Small intestine (tissue), 7 donors: ENCODE results near the gene SPOCD1. TPM values are rescaled to one million over a fixed set of nuclear protein-coding genes. Genes with fewer than 3 reads are reported as not detected.
A peak's percentile ranks its signal among the peaks of the same experiment; 100 is the strongest.

ENCODE experiments used
- DNase-seq, 2 donors: peaks; one replicate each; pipeline versions ENCODE4 v3.0.0 to v3.0.0-alpha.2; 2013
- FAIRE-seq: peaks from 2 replicates; lab custom pipeline; 2012; peaks lifted over from hg19 to GRCh38; lab: Jason Lieb, UNC
- H3K27ac ChIP-seq, 3 donors: one replicate each; pipeline ENCODE4 v1.5.1; 2013; ENCODE audit warnings: low read length in 2 of 3, mild to moderate bottlenecking in 2 of 3, control low read depth in 1 of 3, inconsistent platforms in 1 of 3, low read depth in 1 of 3, moderate library complexity in 1 of 3
- H3K27me3 ChIP-seq, 3 donors: one replicate each; pipeline ENCODE4 v1.6.1; 2013; ENCODE audit warnings: low read length in 3 of 3, inconsistent platforms in 1 of 3; ENCODE audit not compliant: control insufficient read depth in 3 of 3, insufficient read depth in 3 of 3
- H3K36me3 ChIP-seq, 3 donors: one replicate each; pipeline ENCODE4 v1.6.1; 2013; ENCODE audit warnings: low read length in 3 of 3, inconsistent platforms in 1 of 3, low read depth in 1 of 3, mild to moderate bottlenecking in 1 of 3, moderate library complexity in 1 of 3; ENCODE audit not compliant: control insufficient read depth in 3 of 3, insufficient read depth in 2 of 3
- H3K4me1 ChIP-seq, 3 donors: one replicate each; pipeline ENCODE4 v1.6.1; 2013; ENCODE audit warnings: low read length in 2 of 3, inconsistent platforms in 1 of 3, low read depth in 1 of 3, mild to moderate bottlenecking in 1 of 3, moderate library complexity in 1 of 3; ENCODE audit not compliant: control insufficient read depth in 3 of 3, insufficient read depth in 2 of 3
- H3K4me3 ChIP-seq, 3 donors: one replicate each; pipeline ENCODE4 v1.5.1; 2013; ENCODE audit warnings: low read length in 3 of 3, control low read depth in 1 of 3, inconsistent platforms in 1 of 3, low read depth in 1 of 3, mild to moderate bottlenecking in 1 of 3, moderate library complexity in 1 of 3
- H3K9me3 ChIP-seq, 2 donors: one replicate each; pipeline ENCODE4 v1.6.1; 2013; ENCODE audit warnings: low read depth in 1 of 2, low read length in 1 of 2; ENCODE audit not compliant: control insufficient read depth in 2 of 2, insufficient read depth in 1 of 2
- WGBS, 3 donors: extraction: QIAGEN DNeasy Blood & Tissue Kit; methylation state at CpG; one replicate each; pipeline ENCODE4 v1.1.7; 2013; 5-methylcytosine and 5-hydroxymethylcytosine counted together
- polyA plus RNA-seq, 4 donors: library from polyadenylated mRNA; stranded (reverse) in 3 of 4; unstranded in 1 of 4; fragments of 200-250 nt in 3 of 4; fragments of 120-200 nt in 1 of 4; gene quantifications; one replicate each; pipeline versions ENCODE4 v1.2.1 to v1.2.3, GENCODE V29; 2013
- donor health status: healthy with polysubstance abuse.
- donor health status: control.
- donor health status: control.
- donor health status: Bipolar disorder and iron deficiency.
- donor health status: healthy.

Gene SPOCD1
- polyA plus RNA-seq, 4 donors = 0.81 to 2.0 (median 1.1) TPM; not detected in 1

- H3K4me1 ChIP-seq = peaks cover 0 to 11% (median 3%) of the 10 kb centered on the region in 3 donors
- no peaks in the 10 kb centered on the region for H3K27me3 ChIP-seq
- H3K27ac ChIP-seq = no peak overlapping the region
- FAIRE-seq (no peak), DNase-seq (no peak)
- H3K9me3 ChIP-seq = no peaks in the 10 kb centered on the region
- no peaks in the 10 kb centered on the region for H3K36me3 ChIP-seq
- 86 to 91% (median 89%) methylated on average over 3 of the region's 3 CpGs for WGBS, 3 donors
- no peak overlapping the region for H3K4me3 ChIP-seq
These were observed 19.6 kb upstream of the SPOCD1 start for GRCh38 chr1:31835415-31835814.

GRCh38 chr1:31834501-31834900, 18.7 kb upstream of the SPOCD1 start:
- Histone ChIP-seq H3K27ac (no peak overlapping the region), H3K36me3 (no peaks in the 10 kb centered on the region), H3K27me3 (no peaks in the 10 kb centered on the region), H3K4me3 (no peak overlapping the region), H3K4me1 (peaks cover 0 to 11% (median 3%) of the 10 kb centered on the region in 3 donors), H3K9me3 (no peaks in the 10 kb centered on the region)
- 77 to 91% (median 83%) methylated on average over 6 of the region's 6 CpGs for WGBS, 3 donors
- FAIRE-seq (no peak), DNase-seq (no peak)

- no peak for FAIRE-seq
- WGBS, 3 donors = 57 to 72% (median 59%) methylated on average over 9 of the region's 9 CpGs
- peak overlapping the region in 1 of 3 donors; percentile 6 for H3K27ac ChIP-seq
- no peaks in the 10 kb centered on the region for H3K27me3 ChIP-seq
- no peaks in the 10 kb centered on the region for H3K36me3 ChIP-seq
- no peaks in the 10 kb centered on the region for H3K9me3 ChIP-seq
- H3K4me3 ChIP-seq = no peak overlapping the region
- H3K4me1 ChIP-seq = peaks cover 0 to 11% (median 2%) of the 10 kb centered on the region in 3 donors
- DNase-seq = peak; percentile 32 to 60
These were observed 15.9 kb upstream of the SPOCD1 start for GRCh38 chr1:31831397-31832378.

- H3K27me3 ChIP-seq = no peaks in the 10 kb centered on the region
- no peak overlapping the region for H3K4me3 ChIP-seq
- H3K9me3 ChIP-seq = no peaks in the 10 kb centered on the region
- H3K27ac ChIP-seq = no peak overlapping the region
- WGBS, 3 donors = 47 to 80% (median 52%) methylated on average over 8 of the region's 8 CpGs
- H3K36me3 ChIP-seq = no peaks in the 10 kb centered on the region
- FAIRE-seq (no peak), DNase-seq (peak in 1 of 2 donors; percentile 20)
- peaks cover 0 to 11% (median 2%) of the 10 kb centered on the region in 3 donors for H3K4me1 ChIP-seq
These were observed 14.7 kb upstream of the SPOCD1 start for GRCh38 chr1:31830511-31830910.

- Histone ChIP-seq H3K36me3 (no peaks in the 10 kb centered on the region), H3K4me1 (peaks cover 0 to 11% (median 2%) of the 10 kb centered on the region in 3 donors), H3K27ac (no peak overlapping the region), H3K4me3 (no peak overlapping the region), H3K27me3 (no peaks in the 10 kb centered on the region), H3K9me3 (no peaks in the 10 kb centered on the region)
- FAIRE-seq (no peak), DNase-seq (no peak)
- 82 to 94% (median 90%) methylated on average over 9 to 10 of the region's 10 CpGs for WGBS, 3 donors
These were observed 14.2 kb upstream of the SPOCD1 start for GRCh38 chr1:31830065-31830464.

- 86 to 91% (median 87%) methylated on average over 12 to 15 of the region's 15 CpGs for WGBS, 3 donors
- no peaks in the 10 kb centered on the region for H3K9me3 ChIP-seq
- no peak for FAIRE-seq
- H3K27me3 ChIP-seq = no peaks in the 10 kb centered on the region
- H3K36me3 ChIP-seq = no peaks in the 10 kb centered on the region
- DNase-seq = no peak
- peaks cover 0 to 11% (median 2%) of the 10 kb centered on the region in 3 donors for H3K4me1 ChIP-seq
- no peak overlapping the region for H3K4me3 ChIP-seq
- H3K27ac ChIP-seq = no peak overlapping the region
These were observed 13.3 kb upstream of the SPOCD1 start for GRCh38 chr1:31828926-31829690.

GRCh38 chr1:31828341-31828740, 12.5 kb upstream of the SPOCD1 start:
- DNase-seq = no peak
- no peak for FAIRE-seq
- no peaks in the 10 kb centered on the region for H3K36me3 ChIP-seq
- H3K4me1 ChIP-seq = peaks cover 0 to 11% (median 2%) of the 10 kb centered on the region in 3 donors
- H3K27me3 ChIP-seq = no peaks in the 10 kb centered on the region
- H3K27ac ChIP-seq = no peak overlapping the region
- WGBS, 3 donors = 66 to 78% (median 76%) methylated on average over 8 of the region's 8 CpGs
- no peak overlapping the region for H3K4me3 ChIP-seq
- H3K9me3 ChIP-seq = no peaks in the 10 kb centered on the region

- H3K27me3 ChIP-seq = no peaks in the 10 kb centered on the region
- WGBS, 3 donors = 94 to 96% (median 95%) methylated on average over 4 of the region's 4 CpGs
- no peak for DNase-seq
- no peak overlapping the region for H3K27ac ChIP-seq
- H3K4me3 ChIP-seq = no peak overlapping the region
- H3K36me3 ChIP-seq = no peaks in the 10 kb centered on the region
- H3K4me1 ChIP-seq = peaks cover 0 to 3% (median 0%) of the 10 kb centered on the region in 3 donors
- FAIRE-seq = no peak
- H3K9me3 ChIP-seq = no peaks in the 10 kb centered on the region
These were observed 8.0 kb upstream of the SPOCD1 start for GRCh38 chr1:31823780-31824179.
